ENCODE measurements around the gene LGR4.

DNA sequence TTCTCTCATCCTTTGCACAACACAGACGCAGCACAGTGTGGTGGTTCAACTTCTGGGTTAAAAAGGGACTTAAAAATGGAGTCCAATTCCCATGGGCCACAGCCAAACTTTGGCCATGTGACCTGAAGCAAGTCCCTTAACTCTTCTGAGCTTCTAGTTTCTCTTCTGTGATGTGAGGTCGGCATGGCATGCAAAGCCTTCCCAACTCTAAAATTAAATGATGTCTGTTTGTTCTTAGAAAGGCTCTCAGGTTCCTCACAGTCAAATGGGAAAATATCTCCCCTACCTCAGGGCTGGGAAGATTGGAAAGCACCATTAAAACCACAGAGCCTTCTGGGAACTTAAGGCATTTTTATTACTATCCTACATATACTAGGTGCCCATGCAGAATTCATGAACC, 38.8 kb downstream of the LGR4 start:
- no peak for TF ChIP-seq POLR2A (IDR thresholded peaks at IDR 0.05)
- TF ChIP-seq, protein P1, sequence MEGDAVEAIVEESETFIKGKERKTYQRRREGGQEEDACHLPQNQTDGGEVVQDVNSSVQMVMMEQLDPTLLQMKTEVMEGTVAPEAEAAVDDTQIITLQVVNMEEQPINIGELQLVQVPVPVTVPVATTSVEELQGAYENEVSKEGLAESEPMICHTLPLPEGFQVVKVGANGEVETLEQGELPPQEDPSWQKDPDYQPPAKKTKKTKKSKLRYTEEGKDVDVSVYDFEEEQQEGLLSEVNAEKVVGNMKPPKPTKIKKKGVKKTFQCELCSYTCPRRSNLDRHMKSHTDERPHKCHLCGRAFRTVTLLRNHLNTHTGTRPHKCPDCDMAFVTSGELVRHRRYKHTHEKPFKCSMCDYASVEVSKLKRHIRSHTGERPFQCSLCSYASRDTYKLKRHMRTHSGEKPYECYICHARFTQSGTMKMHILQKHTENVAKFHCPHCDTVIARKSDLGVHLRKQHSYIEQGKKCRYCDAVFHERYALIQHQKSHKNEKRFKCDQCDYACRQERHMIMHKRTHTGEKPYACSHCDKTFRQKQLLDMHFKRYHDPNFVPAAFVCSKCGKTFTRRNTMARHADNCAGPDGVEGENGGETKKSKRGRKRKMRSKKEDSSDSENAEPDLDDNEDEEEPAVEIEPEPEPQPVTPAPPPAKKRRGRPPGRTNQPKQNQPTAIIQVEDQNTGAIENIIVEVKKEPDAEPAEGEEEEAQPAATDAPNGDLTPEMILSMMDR (IDR thresholded peaks at IDR 0.05 in 8 of 11, conservative IDR thresholded peaks at IDR 0.05 in 3 of 11), result no peak
